Right lobe of liver (tissue), 4 donors: ENCODE data around the gene TMEM37.

ENCODE experiments used
- POLR2A ChIP-seq: fragments of 450-650 bp; IDR thresholded peaks from one replicate; pipeline ENCODE4 v1.6.1; 2017; ENCODE audit warnings: antibody characterized with exemption, mild to moderate bottlenecking
- TF ChIP-seq, protein P1 (sequence below), 4 donors: fragments of 200-600 bp in 3 of 4; fragments of 450-650 bp in 1 of 4; IDR thresholded peaks; one replicate each; pipeline versions ENCODE4 v1.5.1 to v1.8.0; 2016 to 2022; ENCODE audit warnings: antibody characterized with exemption in 4 of 4, mild to moderate bottlenecking in 2 of 4
- donor health status: DM: no; HTN: no; CAD: no.
- donor health status: DM: no; HTN: no; CAD: no.
- donor health status: DM: no; HTN: yes; CAD: no.

DNA sequence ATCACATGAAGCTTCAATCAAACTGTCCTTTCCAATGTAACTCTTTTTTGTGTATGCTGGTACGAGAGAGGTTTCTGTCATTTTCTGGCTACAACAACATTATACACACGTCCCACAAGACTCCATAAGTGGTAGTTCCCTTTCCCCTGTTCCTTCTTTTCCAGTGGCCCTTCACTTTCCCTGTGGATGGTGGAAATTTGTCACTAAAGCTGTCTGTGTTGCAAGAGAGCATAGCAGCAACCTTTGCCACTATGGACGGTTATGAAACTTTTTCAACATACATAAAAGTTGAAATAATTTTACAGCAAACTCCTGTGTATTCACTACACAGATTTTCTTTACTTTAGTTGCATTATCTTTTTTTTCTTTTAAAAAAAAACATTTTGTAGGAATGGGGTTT, 46.2 kb upstream of the TMEM37 start:
- TF ChIP-seq, protein P1, sequence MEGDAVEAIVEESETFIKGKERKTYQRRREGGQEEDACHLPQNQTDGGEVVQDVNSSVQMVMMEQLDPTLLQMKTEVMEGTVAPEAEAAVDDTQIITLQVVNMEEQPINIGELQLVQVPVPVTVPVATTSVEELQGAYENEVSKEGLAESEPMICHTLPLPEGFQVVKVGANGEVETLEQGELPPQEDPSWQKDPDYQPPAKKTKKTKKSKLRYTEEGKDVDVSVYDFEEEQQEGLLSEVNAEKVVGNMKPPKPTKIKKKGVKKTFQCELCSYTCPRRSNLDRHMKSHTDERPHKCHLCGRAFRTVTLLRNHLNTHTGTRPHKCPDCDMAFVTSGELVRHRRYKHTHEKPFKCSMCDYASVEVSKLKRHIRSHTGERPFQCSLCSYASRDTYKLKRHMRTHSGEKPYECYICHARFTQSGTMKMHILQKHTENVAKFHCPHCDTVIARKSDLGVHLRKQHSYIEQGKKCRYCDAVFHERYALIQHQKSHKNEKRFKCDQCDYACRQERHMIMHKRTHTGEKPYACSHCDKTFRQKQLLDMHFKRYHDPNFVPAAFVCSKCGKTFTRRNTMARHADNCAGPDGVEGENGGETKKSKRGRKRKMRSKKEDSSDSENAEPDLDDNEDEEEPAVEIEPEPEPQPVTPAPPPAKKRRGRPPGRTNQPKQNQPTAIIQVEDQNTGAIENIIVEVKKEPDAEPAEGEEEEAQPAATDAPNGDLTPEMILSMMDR (IDR thresholded peaks at IDR 0.05) = no peak
- TF ChIP-seq POLR2A = no peak
